K562 (cell line): ENCODE results near the gene ZNF407. TPM values are rescaled to one million over a fixed set of nuclear protein-coding genes. Genes with fewer than 3 reads are reported as not detected.

Experiments used
- ATAC-seq: fragments of 200-7000 bp; cut with Tn5 transposase; 3 replicates; pipeline ENCODE4 v1.9.1; 2020; ENCODE audit warnings: moderate library complexity
- BruUV-seq: library from RNA; stranded (reverse); fragments of 400-500 nt; replicated peaks from 2 replicates; lab custom pipeline; 2021; lab: Mats Ljungman, UMichigan
- CTCF ChIA-PET: fragments of 300-600 bp; formaldehyde crosslinking; extraction: SDS; loops from one replicate; lab custom pipeline; 2021; ENCODE audit warnings: low intra/inter-chr PET ratio; lab: Yijun Ruan, JAX
- POLR2A ChIA-PET: fragments of 300-600, 350-650 bp; sonication (Branson Sonifier 250); formaldehyde crosslinking; extraction: SDS; loops from one replicate; lab custom pipeline; 2021; ENCODE audit warnings: antibody characterized with exemption, inconsistent platforms; lab: Yijun Ruan, JAX
- DNase-seq, 4 experiments: peaks; one replicate each; pipeline versions ENCODE4 v3.0.0 to v3.0.0-alpha.2; 2011 to 2018; ENCODE audit warnings: low spot score in 3 of 4, mixed read lengths in 3 of 4; ENCODE audit errors: extremely low read depth in 1 of 4
- FAIRE-seq: peaks from 2 replicates; lab custom pipeline; 2011; peaks lifted over from hg19 to GRCh38; lab: Jason Lieb, UNC
- H2AFZ ChIP-seq: 2 replicates; pipeline ENCODE4 v1.6.0; 2011; ENCODE audit warnings: low read depth, low read length, control low read depth, inconsistent platforms
- H3K27ac ChIP-seq: fragments of 200-600 bp; 3 replicates; pipeline ENCODE4 v1.8.0; 2011; ENCODE audit warnings: low read depth, mild to moderate bottlenecking, control low read depth, inconsistent platforms, low read length, moderate library complexity, mixed read lengths; ENCODE audit errors: extremely low read depth
- H3K27me3 ChIP-seq, 2 experiments: fragments of 300-600 bp in 1 of 2; 2 replicates in 1 of 2; 3 replicates in 1 of 2; pipeline versions ENCODE4 v1.6.0 to v1.8.0; 2011; ENCODE audit warnings: inconsistent platforms in 2 of 2, low read length in 2 of 2, mild to moderate bottlenecking in 1 of 2, mixed read lengths in 1 of 2, moderate library complexity in 1 of 2; ENCODE audit not compliant: control insufficient read depth in 2 of 2, insufficient read depth in 2 of 2
- H3K36me3 ChIP-seq: fragments of 300-600 bp; 3 replicates; pipeline ENCODE4 v1.8.0; 2011; ENCODE audit warnings: mild to moderate bottlenecking, low read length, inconsistent platforms; ENCODE audit not compliant: control insufficient read depth, insufficient read depth
- H3K4me1 ChIP-seq, 2 experiments: fragments of 200-600 bp in 1 of 2; replicated peaks in 1 of 2; 2 replicates in 1 of 2; 3 replicates in 1 of 2; pipeline versions ENCODE4 v1.5.1 to v1.8.0; 2011; ENCODE audit warnings: inconsistent platforms in 2 of 2, low read length in 2 of 2, mild to moderate bottlenecking in 1 of 2, mixed read lengths in 1 of 2, moderate library complexity in 1 of 2; ENCODE audit not compliant: control insufficient read depth in 2 of 2, insufficient read depth in 2 of 2
- H3K4me2 ChIP-seq: 2 replicates; pipeline ENCODE4 v1.6.1; 2011; ENCODE audit warnings: low read length, control low read depth, inconsistent platforms, mixed read lengths; ENCODE audit not compliant: insufficient read depth
- H3K4me3 ChIP-seq: fragments of 200-600 bp; sonication (generic), shearing (Covaris generic); 2 replicates; pipeline ENCODE4 v1.5.1; 2016; ENCODE audit warnings: control low read depth, inconsistent platforms
- H3K79me2 ChIP-seq: fragments of 200-600 bp; 3 replicates; pipeline ENCODE4 v1.8.0; 2011; ENCODE audit warnings: low read length, inconsistent platforms; ENCODE audit not compliant: control insufficient read depth, insufficient read depth
- H3K9ac ChIP-seq, 2 experiments: 2 replicates each; pipeline versions ENCODE4 v1.6.0 to v1.6.1; 2011; ENCODE audit warnings: low read depth in 2 of 2, low read length in 2 of 2, control low read depth in 1 of 2, inconsistent platforms in 1 of 2, mild to moderate bottlenecking in 1 of 2, mixed read lengths in 1 of 2; ENCODE audit not compliant: insufficient read depth in 1 of 2
- H3K9me1 ChIP-seq: one replicate; pipeline ENCODE4 v1.6.0; 2011; ENCODE audit warnings: inconsistent platforms, mild to moderate bottlenecking, low read length, moderate library complexity; ENCODE audit not compliant: control insufficient read depth, insufficient read depth
- H3K9me3 ChIP-seq: replicated peaks from 2 replicates; pipeline ENCODE4 v1.5.1; 2011; ENCODE audit warnings: low read depth, low read length, inconsistent platforms; ENCODE audit not compliant: control insufficient read depth, insufficient read depth
- H4K20me1 ChIP-seq: replicated peaks from 2 replicates; pipeline ENCODE4 v1.6.1; 2011; ENCODE audit warnings: low read length, inconsistent platforms, mixed read lengths; ENCODE audit not compliant: control insufficient read depth, insufficient read depth
- CREBBP ChIP-seq: IDR thresholded peaks from one replicate; pipeline ENCODE4 v1.6.1; 2012; ENCODE audit warnings: low read depth, mild to moderate bottlenecking, control low read depth, inconsistent platforms, low read length
- CTCFL ChIP-seq: IDR thresholded peaks from 2 replicates; pipeline ENCODE4 v1.6.1; 2011; ENCODE audit warnings: borderline replicate concordance, low read depth, mild to moderate bottlenecking, moderate library complexity, low read length; ENCODE audit not compliant: insufficient read depth, poor library complexity, severe bottlenecking
- MCM3 ChIP-seq: fragments of 450-650 bp; IDR thresholded peaks from 2 replicates; pipeline ENCODE4 v1.6.1; 2016
- MEIS2 ChIP-seq: fragments of 450-650 bp; IDR thresholded peaks from 2 replicates; pipeline ENCODE4 v1.6.1; 2014; ENCODE audit warnings: mild to moderate bottlenecking; ENCODE audit not compliant: partially characterized antibody
- RBM39 ChIP-seq: fragments of 200-400 bp; formaldehyde crosslinking; optimal IDR thresholded peaks from 2 replicates; pipeline ENCODE3; 2018; ENCODE audit warnings: low read depth, low read length
- SMAD1 ChIP-seq: fragments of 150-350 bp; IDR thresholded peaks from 2 replicates; pipeline ENCODE4 v1.6.1; 2014; ENCODE audit warnings: low read length, low read depth; ENCODE audit not compliant: partially characterized antibody
- TCFL5 ChIP-seq: fragments of 250-450 bp; sonication (Bioruptor Pico); conservative IDR thresholded peaks from 2 replicates; pipeline ENCODE4 v1.6.1; 2021; ENCODE audit warnings: mild to moderate bottlenecking, moderate library complexity, matching md5 sums
- ZC3H8 ChIP-seq: fragments of 450-650 bp; IDR thresholded peaks from 2 replicates; pipeline ENCODE4 v1.6.1; 2017
- ZNF77 ChIP-seq: fragments of 250-450 bp; sonication (Bioruptor Pico); IDR thresholded peaks from 2 replicates; pipeline ENCODE4 v1.5.0; 2020
- WGBS: fragments of 100-300 bp; shearing (Covaris generic); methylation state at CpG from one replicate; pipeline ENCODE4 v1.1.6; 2016; ENCODE audit warnings: low coverage, mixed read lengths; ENCODE audit not compliant: insufficient coverage; ENCODE audit errors: missing lambda C conversion rate; 5-methylcytosine and 5-hydroxymethylcytosine counted together
- in situ Hi-C: fragments of 300-500 bp; cut with MboI; formaldehyde crosslinking; loops from 4 replicates; pipeline ENCODE4 v1.15.0; 2018; ENCODE audit warnings: inconsistent platforms, mixed read lengths
- intact Hi-C: fragments of 100-400 bp; cut with micrococcal nuclease; formaldehyde crosslinking; loops from 2 replicates; pipeline ENCODE4 v1.14.2; 2022
- polyA plus RNA-seq, 8 experiments: library from polyadenylated mRNA; depleted of rRNA in 4 of 8; stranded (reverse) in 5 of 8; unstranded in 3 of 8; fragments of >200 nt; fragmentation: Nextera tagmentation in 2 of 8; fragmentation: Illumina TruSeq in 1 of 8; extraction: Ambion mirVana in 2 of 8; extraction: Trizol in 1 of 8; gene quantifications; 2 replicates each; pipeline versions ENCODE4 v1.2.1 to v1.2.3, GENCODE V29; 2011 to 2014; ENCODE audit warnings: inconsistent platforms in 1 of 8, missing spikeins in 1 of 8
- total RNA-seq, 7 experiments: library from RNA; depleted of rRNA in 6 of 7; stranded (reverse); fragments of >200 nt in 6 of 7; fragmentation: Illumina TruSeq in 2 of 7; extraction: Trizol in 2 of 7; gene quantifications; 2 replicates each; pipeline versions ENCODE4 v1.2.1 to v1.2.3, GENCODE V29; 2011 to 2021; ENCODE audit warnings: low replicate concordance in 1 of 7
- TF ChIP-seq, protein P1 (sequence below), 2 experiments: fragments of 450-650 bp; formaldehyde crosslinking in 1 of 2; IDR thresholded peaks; 2 replicates each; pipeline versions ENCODE4 v1.4.0 to v1.6.1; 2014 to 2020; ENCODE audit warnings: mild to moderate bottlenecking in 2 of 2, borderline replicate concordance in 1 of 2, low read depth in 1 of 2

ZNF407 gene
- total and polyA plus RNA-seq, 9 of the 15 experiments (the other 6 are each of a cell fraction or from before 2014, with no cell fraction given) = 0.21 to 5.4 (median 2.3) TPM

DNA sequence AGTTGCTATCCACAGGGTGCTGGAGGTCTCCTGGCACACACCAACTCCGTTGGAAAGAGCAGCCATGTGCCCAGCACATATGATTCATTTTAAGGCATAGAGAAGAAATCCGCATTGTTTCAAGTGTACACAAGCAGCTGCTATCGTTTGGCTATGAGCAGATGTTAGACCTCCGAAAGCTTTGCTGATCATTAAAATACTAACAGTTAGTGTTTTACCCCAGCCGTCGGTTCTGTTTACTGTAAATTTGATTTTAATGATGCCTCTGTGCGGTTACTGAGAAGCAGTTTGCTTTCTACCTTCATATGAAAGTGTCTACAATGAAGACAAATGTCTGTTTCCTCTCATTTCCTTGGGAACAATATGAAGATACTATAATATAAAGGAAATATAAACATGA lies 456.4 kb downstream of the ZNF407 start:
- FAIRE-seq = no peak
- Histone ChIP-seq H3K4me3 (no peak overlapping the region), H3K9me1 (no peaks in the 10 kb centered on the region), H4K20me1 (no peaks in the 10 kb centered on the region), H3K79me2 (no peaks in the 10 kb centered on the region), H3K36me3 (no peaks in the 10 kb centered on the region), H2AFZ (no peak overlapping the region), H3K9me3 (no peaks in the 10 kb centered on the region), H3K27ac (no peak overlapping the region), H3K27me3 (no peaks in the 10 kb centered on the region), H3K4me1 (no peaks in the 10 kb centered on the region), H3K4me2 (no peak overlapping the region), H3K9ac (no peak overlapping the region)
- ATAC-seq = no peak
- intact Hi-C loops (no loop called here), in situ Hi-C loops (no loop called here)
- no peak for DNase-seq
- ChIA-PET CTCF (no interaction called here), POLR2A (no interaction called here)
- 39% methylated on average over 6 of the region's 7 CpGs for WGBS
- no TSS peak for BruUV-seq
- no peak for TF ChIP-seq CREBBP
- no peak for TF ChIP-seq MEIS2
- no peak for TF ChIP-seq MCM3
- no peak for TF ChIP-seq RBM39
- no peak for TF ChIP-seq SMAD1
- TF ChIP-seq, protein P1, sequence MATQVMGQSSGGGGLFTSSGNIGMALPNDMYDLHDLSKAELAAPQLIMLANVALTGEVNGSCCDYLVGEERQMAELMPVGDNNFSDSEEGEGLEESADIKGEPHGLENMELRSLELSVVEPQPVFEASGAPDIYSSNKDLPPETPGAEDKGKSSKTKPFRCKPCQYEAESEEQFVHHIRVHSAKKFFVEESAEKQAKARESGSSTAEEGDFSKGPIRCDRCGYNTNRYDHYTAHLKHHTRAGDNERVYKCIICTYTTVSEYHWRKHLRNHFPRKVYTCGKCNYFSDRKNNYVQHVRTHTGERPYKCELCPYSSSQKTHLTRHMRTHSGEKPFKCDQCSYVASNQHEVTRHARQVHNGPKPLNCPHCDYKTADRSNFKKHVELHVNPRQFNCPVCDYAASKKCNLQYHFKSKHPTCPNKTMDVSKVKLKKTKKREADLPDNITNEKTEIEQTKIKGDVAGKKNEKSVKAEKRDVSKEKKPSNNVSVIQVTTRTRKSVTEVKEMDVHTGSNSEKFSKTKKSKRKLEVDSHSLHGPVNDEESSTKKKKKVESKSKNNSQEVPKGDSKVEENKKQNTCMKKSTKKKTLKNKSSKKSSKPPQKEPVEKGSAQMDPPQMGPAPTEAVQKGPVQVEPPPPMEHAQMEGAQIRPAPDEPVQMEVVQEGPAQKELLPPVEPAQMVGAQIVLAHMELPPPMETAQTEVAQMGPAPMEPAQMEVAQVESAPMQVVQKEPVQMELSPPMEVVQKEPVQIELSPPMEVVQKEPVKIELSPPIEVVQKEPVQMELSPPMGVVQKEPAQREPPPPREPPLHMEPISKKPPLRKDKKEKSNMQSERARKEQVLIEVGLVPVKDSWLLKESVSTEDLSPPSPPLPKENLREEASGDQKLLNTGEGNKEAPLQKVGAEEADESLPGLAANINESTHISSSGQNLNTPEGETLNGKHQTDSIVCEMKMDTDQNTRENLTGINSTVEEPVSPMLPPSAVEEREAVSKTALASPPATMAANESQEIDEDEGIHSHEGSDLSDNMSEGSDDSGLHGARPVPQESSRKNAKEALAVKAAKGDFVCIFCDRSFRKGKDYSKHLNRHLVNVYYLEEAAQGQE (IDR thresholded peaks at IDR 0.05; ENCODE audit: borderline replicate concordance) = no peak
- TF ChIP-seq, protein P1 (CRISPR knock-in tag; IDR thresholded peaks at IDR 0.05; ENCODE audit: low read depth) = no peak
- no peak for TF ChIP-seq CTCFL
- TF ChIP-seq TCFL5 (CRISPR knock-in tag) = no peak
- no peak for TF ChIP-seq ZNF77
- TF ChIP-seq ZC3H8 = no peak
